NB4 (cell line): ENCODE data around the gene ZNF821.

Experiments used
- DNase-seq: peaks from one replicate; pipeline ENCODE4 v3.0.0; 2010; ENCODE audit warnings: low read depth
- H3K4me3 ChIP-seq: one replicate; pipeline ENCODE4 v1.5.1; 2011; ENCODE audit warnings: mild to moderate bottlenecking, low read depth, low read length, moderate library complexity
- MYC ChIP-seq: IDR thresholded peaks from 2 replicates; pipeline ENCODE4 v1.6.1; 2011; ENCODE audit warnings: low read depth, low read length
- POLR2A ChIP-seq: IDR thresholded peaks from 2 replicates; pipeline ENCODE4 v1.6.1; 2011; ENCODE audit warnings: mild to moderate bottlenecking; ENCODE audit not compliant: insufficient read length; ENCODE audit errors: extremely low read depth
- TF ChIP-seq, protein P1 (sequence below): IDR thresholded peaks from one replicate; pipeline ENCODE4 v1.5.1; 2012; ENCODE audit warnings: low read depth, low read length
- TF ChIP-seq, protein P2 (sequence below): IDR thresholded peaks from 2 replicates; pipeline ENCODE4 v1.6.1; 2011; ENCODE audit warnings: low read depth, low read length

Gene ZNF821, protein sequence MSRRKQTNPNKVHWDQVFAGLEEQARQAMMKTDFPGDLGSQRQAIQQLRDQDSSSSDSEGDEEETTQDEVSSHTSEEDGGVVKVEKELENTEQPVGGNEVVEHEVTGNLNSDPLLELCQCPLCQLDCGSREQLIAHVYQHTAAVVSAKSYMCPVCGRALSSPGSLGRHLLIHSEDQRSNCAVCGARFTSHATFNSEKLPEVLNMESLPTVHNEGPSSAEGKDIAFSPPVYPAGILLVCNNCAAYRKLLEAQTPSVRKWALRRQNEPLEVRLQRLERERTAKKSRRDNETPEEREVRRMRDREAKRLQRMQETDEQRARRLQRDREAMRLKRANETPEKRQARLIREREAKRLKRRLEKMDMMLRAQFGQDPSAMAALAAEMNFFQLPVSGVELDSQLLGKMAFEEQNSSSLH

DNA sequence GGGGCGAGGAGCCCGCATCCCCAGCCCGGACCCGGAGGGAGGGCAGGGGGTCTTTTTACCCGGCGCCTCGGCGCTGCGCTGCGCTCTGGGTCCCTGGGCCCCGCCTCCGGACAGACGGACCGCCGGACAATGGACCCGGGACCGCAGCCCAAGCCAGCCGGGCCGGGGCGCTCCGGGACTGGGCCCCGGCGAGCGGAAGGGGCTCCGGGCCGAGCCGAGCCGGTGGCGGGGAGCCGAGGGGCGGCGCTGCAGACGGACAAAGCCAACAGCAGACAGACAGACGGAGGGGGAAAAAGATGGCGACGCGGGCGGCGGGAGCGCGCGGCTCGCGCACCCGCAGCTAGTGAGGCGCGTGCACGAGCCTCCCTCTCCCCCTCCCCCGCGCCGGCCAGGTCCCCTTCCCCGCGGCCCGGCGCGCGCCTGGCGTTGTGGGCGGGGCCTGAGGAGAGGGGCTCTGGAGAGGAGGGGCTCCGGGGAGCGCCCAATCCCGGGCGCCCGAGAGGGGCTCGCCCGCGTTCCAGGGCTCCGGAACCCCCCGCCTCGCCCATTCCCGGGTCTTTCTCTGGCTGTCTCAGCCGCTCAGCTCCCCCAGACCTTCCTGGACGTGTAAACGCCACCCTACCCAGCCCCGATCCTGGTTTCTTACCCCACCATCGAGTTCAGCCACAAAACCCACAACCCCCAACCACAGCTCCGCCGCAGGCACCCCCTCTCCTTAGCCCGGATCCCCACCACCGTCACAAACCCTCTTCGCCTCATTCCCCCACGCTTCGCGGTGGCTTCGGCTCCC lies at the start of gene ZNF821:
Gene ZNF821 (minus strand): TSS at position 334 of the 790 bp plus-strand sequence. CDS start 4,236 bp downstream, outside the sequence.
- H3K4me3 ChIP-seq = peak within 1 kb of the TSS; percentile 58
- peak; percentile 82 for DNase-seq
- no peak; the same call in 1 of the 2 replicates for TF ChIP-seq MYC
- TF ChIP-seq POLR2A = peak; percentile 32
- TF ChIP-seq, protein P1, sequence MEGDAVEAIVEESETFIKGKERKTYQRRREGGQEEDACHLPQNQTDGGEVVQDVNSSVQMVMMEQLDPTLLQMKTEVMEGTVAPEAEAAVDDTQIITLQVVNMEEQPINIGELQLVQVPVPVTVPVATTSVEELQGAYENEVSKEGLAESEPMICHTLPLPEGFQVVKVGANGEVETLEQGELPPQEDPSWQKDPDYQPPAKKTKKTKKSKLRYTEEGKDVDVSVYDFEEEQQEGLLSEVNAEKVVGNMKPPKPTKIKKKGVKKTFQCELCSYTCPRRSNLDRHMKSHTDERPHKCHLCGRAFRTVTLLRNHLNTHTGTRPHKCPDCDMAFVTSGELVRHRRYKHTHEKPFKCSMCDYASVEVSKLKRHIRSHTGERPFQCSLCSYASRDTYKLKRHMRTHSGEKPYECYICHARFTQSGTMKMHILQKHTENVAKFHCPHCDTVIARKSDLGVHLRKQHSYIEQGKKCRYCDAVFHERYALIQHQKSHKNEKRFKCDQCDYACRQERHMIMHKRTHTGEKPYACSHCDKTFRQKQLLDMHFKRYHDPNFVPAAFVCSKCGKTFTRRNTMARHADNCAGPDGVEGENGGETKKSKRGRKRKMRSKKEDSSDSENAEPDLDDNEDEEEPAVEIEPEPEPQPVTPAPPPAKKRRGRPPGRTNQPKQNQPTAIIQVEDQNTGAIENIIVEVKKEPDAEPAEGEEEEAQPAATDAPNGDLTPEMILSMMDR = peak; percentile 21
- TF ChIP-seq, protein P2, sequence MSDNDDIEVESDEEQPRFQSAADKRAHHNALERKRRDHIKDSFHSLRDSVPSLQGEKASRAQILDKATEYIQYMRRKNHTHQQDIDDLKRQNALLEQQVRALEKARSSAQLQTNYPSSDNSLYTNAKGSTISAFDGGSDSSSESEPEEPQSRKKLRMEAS = 0 out of 2 replicates have a peak, but pooled peaks have one; percentile 4

DNA sequence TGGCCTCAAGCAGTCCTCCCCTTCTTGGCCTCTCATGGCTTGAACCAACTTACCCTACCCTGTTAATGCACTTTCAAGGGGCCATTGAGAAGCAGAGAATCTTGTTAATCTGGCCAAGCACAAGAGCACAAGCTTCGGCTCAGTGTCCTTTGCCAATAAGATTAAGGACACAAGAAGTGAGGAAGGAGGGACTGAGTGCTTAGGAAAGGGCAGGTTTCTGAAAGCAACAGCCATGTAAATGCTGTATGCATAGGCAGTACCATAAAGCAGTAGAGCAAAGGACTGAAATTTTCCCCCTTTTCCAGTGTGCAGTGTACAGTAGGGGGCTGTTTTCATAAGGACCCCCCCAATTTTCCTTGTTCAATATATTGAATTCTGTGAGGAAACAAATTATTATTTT lies 49.0 kb upstream of the ZNF821 start:
- DNase-seq = no peak
- H3K4me3 ChIP-seq = no peak overlapping the region
- TF ChIP-seq, protein P1 = no peak
- TF ChIP-seq, protein P2 = no peak
- no peak for TF ChIP-seq POLR2A

DNA sequence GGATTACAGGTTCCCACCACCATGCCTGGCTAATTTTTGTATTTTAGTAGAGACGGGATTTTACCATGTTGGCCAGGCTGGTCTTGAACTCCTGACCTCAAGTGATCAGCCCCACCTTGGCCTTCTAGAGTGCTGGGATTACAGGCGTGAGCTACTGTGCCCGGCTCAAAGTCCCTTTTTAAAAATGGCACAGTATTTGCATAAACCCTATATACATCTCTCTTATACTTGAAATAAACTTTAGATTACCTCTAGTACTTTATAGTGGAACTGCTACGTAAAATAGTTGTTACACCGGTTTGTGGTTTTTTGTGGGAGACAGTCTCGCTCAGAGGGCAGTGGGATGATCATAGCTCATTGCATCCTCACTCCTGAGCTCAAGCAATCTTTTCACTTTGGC lies 47.6 kb upstream of the ZNF821 start:
- TF ChIP-seq, protein P1 = no peak
- TF ChIP-seq MYC (no peak), POLR2A (no peak)
- TF ChIP-seq, protein P2 = no peak
- no peak for DNase-seq
- no peak overlapping the region for H3K4me3 ChIP-seq

DNA sequence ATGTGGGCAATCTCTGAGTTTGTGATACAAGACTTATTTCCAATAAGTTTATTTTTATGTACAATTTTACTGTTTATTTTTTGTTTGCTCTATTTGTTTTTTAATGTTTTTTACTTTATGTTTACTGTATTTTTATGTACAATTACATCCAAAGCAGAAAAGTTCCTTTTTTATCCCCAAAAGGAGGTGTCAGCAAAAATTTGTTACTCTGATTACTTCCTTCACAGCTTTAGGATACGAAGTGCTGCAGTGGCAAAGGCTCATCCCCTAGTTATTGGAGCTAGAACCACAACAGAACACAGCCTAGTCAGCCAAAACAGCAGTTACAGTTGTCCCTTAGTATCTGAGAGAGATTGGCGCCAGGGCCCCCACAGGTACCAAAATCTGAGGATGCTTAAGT lies 47.0 kb upstream of the ZNF821 start:
- no peak overlapping the region for H3K4me3 ChIP-seq
- TF ChIP-seq POLR2A = no peak
- TF ChIP-seq, protein P1 = no peak
- no peak for TF ChIP-seq MYC
- TF ChIP-seq, protein P2 = no peak
- DNase-seq = no peak

DNA sequence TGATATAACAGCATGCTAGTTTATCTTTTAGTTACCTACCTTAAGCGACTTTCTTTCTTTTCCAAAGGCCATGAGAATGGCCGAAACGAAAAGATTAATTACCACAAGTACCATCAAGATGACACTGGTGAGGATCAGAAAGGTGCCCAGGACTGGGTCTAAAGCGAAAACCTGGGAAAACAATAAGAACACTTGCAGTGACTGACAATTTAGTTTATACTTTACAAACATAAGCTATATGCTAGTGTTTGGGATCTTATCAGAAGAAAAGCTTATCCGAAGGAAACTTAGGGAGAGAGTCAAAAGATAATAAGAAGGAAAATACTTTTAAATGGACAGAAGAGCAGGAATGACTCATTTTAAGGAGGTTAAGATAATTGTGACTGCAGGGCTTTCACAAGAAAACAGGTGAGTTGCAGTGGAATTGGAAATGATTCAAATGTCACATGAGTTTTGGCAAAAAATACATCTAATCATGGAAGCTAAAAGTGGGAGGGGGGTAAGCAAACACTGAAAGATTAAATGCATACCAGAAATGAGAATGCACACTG lies 46.1 kb upstream of the ZNF821 start:
- DNase-seq = no peak
- no peak for TF ChIP-seq MYC
- TF ChIP-seq, protein P1 = no peak
- no peak for TF ChIP-seq POLR2A

More for the DNA sequence above, 46.1 kb upstream of the ZNF821 start:
- H3K4me3 ChIP-seq = no peak overlapping the region
